Pancreas (tissue), 10 donors: ENCODE results near the gene SPTBN4. TPM values are rescaled to one million over a fixed set of nuclear protein-coding genes. Genes with fewer than 3 reads are reported as not detected.
"Not testable (repeated sequence)": the region's sequence is repeated elsewhere in the genome, so short reads cannot be mapped to it uniquely, and the experiment has no call there.

ENCODE experiments used
- ATAC-seq, 4 donors: fragments of 200-7000 bp; cut with Tn5 transposase; one replicate each; pipeline versions ENCODE4 v1.8.0 to v1.9.1; 2020; ENCODE audit warnings: mild to moderate bottlenecking in 4 of 4, moderate library complexity in 4 of 4
- DNase-seq, 6 donors: peaks; one replicate each; pipeline ENCODE4 v3.0.0-alpha.2; 2020
- FAIRE-seq: peaks from 2 replicates; lab custom pipeline; 2012; peaks lifted over from hg19 to GRCh38; lab: Jason Lieb, UNC
- H3K27ac ChIP-seq, 4 donors: fragments of 200-600 bp; sonication (generic); 1 replicate in 3 of 4; 2 replicates in 1 of 4; pipeline versions ENCODE4 v1.5.0 to v1.8.0; 2020
- H3K27me3 ChIP-seq, 4 donors: fragments of 200-600 bp; one replicate each; pipeline ENCODE4 v1.8.0; 2021
- H3K36me3 ChIP-seq, 3 donors: fragments of 200-600 bp; sonication (generic) in 1 of 3; one replicate each; pipeline versions ENCODE4 v1.5.0 to v1.8.0; 2020 to 2021
- H3K4me1 ChIP-seq, 3 donors: fragments of 200-600 bp; one replicate each; pipeline ENCODE4 v1.8.0; 2021
- H3K4me3 ChIP-seq, 4 donors: fragments of 200-600 bp; sonication (generic) in 2 of 4; one replicate each; pipeline versions ENCODE4 v1.5.0 to v1.8.0; 2020 to 2021
- H3K9me3 ChIP-seq, 4 donors: fragments of 200-600 bp; one replicate each; pipeline ENCODE4 v1.8.0; 2021
- CTCF ChIP-seq, 4 donors: fragments of 200-600 bp; sonication (generic) in 3 of 4; IDR thresholded peaks; one replicate each; pipeline versions ENCODE4 v1.5.0 to v1.8.0; 2021; ENCODE audit warnings: antibody characterized with exemption in 4 of 4
- WGBS, 2 donors: extraction: QIAGEN DNeasy Blood & Tissue Kit; methylation state at CpG; one replicate each; pipeline ENCODE4 v1.1.7; 2013; 5-methylcytosine and 5-hydroxymethylcytosine counted together
- intact Hi-C, 3 donors: fragments of 100-400 bp; cut with DNase I; formaldehyde crosslinking; loops; one replicate each; pipeline versions ENCODE4 v1.11.1 to v1.14.2; 2022
- polyA plus RNA-seq, 2 donors: library from polyadenylated mRNA; stranded (reverse); fragments of 200-250 nt; gene quantifications; one replicate each; pipeline ENCODE4 v1.2.3, GENCODE V29; 2013
- total RNA-seq, 6 donors: library from RNA; stranded (reverse); fragmentation: NEBNext Ultra II Directional in 4 of 6; extraction: Animal tissue kit (Norgen Biotek cat#: 25700) in 4 of 6; gene quantifications; one replicate each; pipeline versions ENCODE4 v1.2.1 to v1.2.4, GENCODE V29; 2021 to 2023
- donor health status: healthy with polysubstance abuse.
- donor health status: DM: no; HTN: no; CAD: no; lungs with moderate emphysema.
- donor health status: DM: no; HTN: no; CAD: no.
- donor health status: control.
- donor health status: control.
- donor health status: Bipolar disorder and iron deficiency.
- donor health status: DM: yes; HTN: yes; CAD: no.
- donor health status: DM: no; HTN: no; CAD: no.
- donor health status: DM: no; HTN: no; CAD: no.
- donor health status: DM: yes; HTN: yes; CAD: no.

The SPTBN4 gene
- total and polyA plus RNA-seq, 8 donors = 1.0 to 23.9 (median 1.7) TPM

- no peak for FAIRE-seq
- no peaks in the 10 kb centered on the region for H3K4me1 ChIP-seq
- no peak overlapping the region for H3K4me3 ChIP-seq
- no peak for DNase-seq
- intact Hi-C loops = no loop called here
- H3K27ac ChIP-seq = no peak overlapping the region
- H3K27me3 ChIP-seq = no peaks in the 10 kb centered on the region
- 85% methylated on average over 13 of the region's 13 CpGs for WGBS, 2 donors
- no peak for ATAC-seq
- no peaks in the 10 kb centered on the region for H3K36me3 ChIP-seq
- no peaks in the 10 kb centered on the region for H3K9me3 ChIP-seq
- TF ChIP-seq CTCF (IDR thresholded peaks at IDR 0.05) = no peak
Observed at GRCh38 chr19:40472516-40472915, 5.7 kb downstream of the SPTBN4 start.

- ATAC-seq (no peak), DNase-seq (no peak), FAIRE-seq (no peak)
- no peak overlapping the region for H3K4me3 ChIP-seq
- no peaks in the 10 kb centered on the region for H3K27me3 ChIP-seq
- H3K9me3 ChIP-seq = no peaks in the 10 kb centered on the region
- 75 to 83% methylated on average over 4 of the region's 4 CpGs for WGBS, 2 donors
- no peaks in the 10 kb centered on the region for H3K36me3 ChIP-seq
- H3K4me1 ChIP-seq = no peaks in the 10 kb centered on the region
- no peak overlapping the region for H3K27ac ChIP-seq
- intact Hi-C loops = no loop called here
- no peak for TF ChIP-seq CTCF (IDR thresholded peaks at IDR 0.05)
Observed at GRCh38 chr19:40474737-40475136, 7.9 kb downstream of the SPTBN4 start.

- intact Hi-C loops, H3K27me3 ChIP-seq, ATAC-seq, FAIRE-seq, H3K27ac ChIP-seq, H3K4me3 ChIP-seq, H3K36me3 ChIP-seq, H3K4me1 ChIP-seq, H3K9me3 ChIP-seq: not testable (repeated sequence)
- DNase-seq = peak in 1 of 6 donors; percentile 10
- WGBS, 2 donors = 79 to 87% methylated on average over 15 of the region's 15 CpGs
Observed at GRCh38 chr19:40475878-40476644, 9.3 kb downstream of the SPTBN4 start.

GRCh38 chr19:40486017-40486416 lies 19.2 kb downstream of the SPTBN4 start:
- Histone ChIP-seq H3K27ac (no peak overlapping the region), H3K4me3 (no peak overlapping the region), H3K36me3 (no peaks in the 10 kb centered on the region), H3K9me3 (no peaks in the 10 kb centered on the region), H3K27me3 (no peaks in the 10 kb centered on the region), H3K4me1 (no peaks in the 10 kb centered on the region)
- DNase-seq (no peak), FAIRE-seq (no peak), ATAC-seq (no peak)
- TF ChIP-seq CTCF (IDR thresholded peaks at IDR 0.05) = no peak
- 87 to 89% methylated on average over 3 of the region's 3 CpGs for WGBS, 2 donors
- intact Hi-C loops = no loop called here

GRCh38 chr19:40489882-40490230 lies 23.1 kb downstream of the SPTBN4 start:
- H3K27me3 ChIP-seq = no peaks in the 10 kb centered on the region
- intact Hi-C loops = no loop called here
- H3K4me1 ChIP-seq = no peaks in the 10 kb centered on the region
- ATAC-seq (no peak), DNase-seq (no peak), FAIRE-seq (no peak)
- no peaks in the 10 kb centered on the region for H3K36me3 ChIP-seq
- H3K27ac ChIP-seq = no peak overlapping the region
- H3K9me3 ChIP-seq = no peaks in the 10 kb centered on the region
- TF ChIP-seq CTCF (IDR thresholded peaks at IDR 0.05) = no peak
- 52 to 66% methylated on average over 25 of the region's 25 CpGs for WGBS, 2 donors
- H3K4me3 ChIP-seq = no peak overlapping the region
